ENCODE data around the gene STIMATE.

GRCh38 chr3:52895418-52895817, 1.9 kb downstream of the STIMATE start:
- TF ChIP-seq CTCF (conservative IDR thresholded peaks at IDR 0.05; ENCODE audit: low read depth, low read length) (no peak), POLR2A (IDR thresholded peaks at IDR 0.05; ENCODE audit: low read depth, low read length) (no peak), ELK1 (IDR thresholded peaks at IDR 0.05; ENCODE audit: borderline replicate concordance, low read depth, low read length) (no peak), CEBPB (IDR thresholded peaks at IDR 0.05; ENCODE audit: low read depth, low read length) (no peak), SMC3 (IDR thresholded peaks at IDR 0.05; ENCODE audit: low read depth, low read length) (no peak), BHLHE40 (IDR thresholded peaks at IDR 0.05; ENCODE audit: low read depth, low read length) (no peak), MXI1 (IDR thresholded peaks at IDR 0.05; ENCODE audit: borderline replicate concordance, low read depth, low read length) (no peak), USF2 (IDR thresholded peaks at IDR 0.05; ENCODE audit: low read depth, low read length) (no peak), FOS (IDR thresholded peaks at IDR 0.05; ENCODE audit: low read depth, low read length) (no peak), NFE2L2 (IDR thresholded peaks at IDR 0.05; ENCODE audit: low read depth, low read length) (no peak)

Measured in IMR-90 (cell line).